GM23338 (cell line): ENCODE data around the gene HMGCL. TPM values are rescaled to one million over a fixed set of nuclear protein-coding genes. Genes with fewer than 3 reads are reported as not detected.
A peak's percentile ranks its signal among the peaks of the same experiment; 100 is the strongest.

ENCODE experiments used
- ATAC-seq: fragments of 200-7000 bp; cut with Tn5 transposase; 3 replicates; pipeline ENCODE4 v1.9.1; 2020
- DNase-seq: peaks from one replicate; pipeline ENCODE4 v3.0.0-alpha.2; 2015; ENCODE audit warnings: low spot score
- H2AFZ ChIP-seq: fragments of 200-600 bp; sonication (generic); 2 replicates; pipeline ENCODE4 v1.8.0; 2016; ENCODE audit warnings: antibody characterized with exemption, mild to moderate bottlenecking, moderate library complexity
- H3F3A ChIP-seq: fragments of 200-600 bp; sonication (generic); replicated peaks from 2 replicates; pipeline ENCODE4 v1.8.0; 2017; ENCODE audit warnings: antibody characterized with exemption, mixed run types, low read depth
- H3K27ac ChIP-seq: fragments of 200-600 bp; sonication (generic); 2 replicates; pipeline ENCODE4 v1.6.1; 2016; ENCODE audit warnings: low read depth
- H3K27me3 ChIP-seq: fragments of 200-600 bp; sonication (generic); 2 replicates; pipeline ENCODE4 v1.8.0; 2016; ENCODE audit warnings: mild to moderate bottlenecking, mixed run types, moderate library complexity; ENCODE audit not compliant: insufficient read depth
- H3K36me3 ChIP-seq: fragments of 200-600 bp; sonication (generic); 2 replicates; pipeline ENCODE4 v1.8.0; 2016; ENCODE audit warnings: mild to moderate bottlenecking; ENCODE audit not compliant: insufficient read depth
- H3K4me1 ChIP-seq: fragments of 200-600 bp; sonication (generic); 2 replicates; pipeline ENCODE4 v1.8.0; 2016; ENCODE audit warnings: mild to moderate bottlenecking, moderate library complexity; ENCODE audit not compliant: insufficient read depth
- H3K4me2 ChIP-seq: fragments of 200-600 bp; sonication (generic); 2 replicates; pipeline ENCODE4 v1.7.1; 2017; ENCODE audit warnings: mixed run types
- H3K4me3 ChIP-seq: fragments of 200-600 bp; sonication (generic); 2 replicates; pipeline ENCODE4 v1.6.1; 2016; ENCODE audit warnings: mixed run types
- H3K79me2 ChIP-seq: fragments of 200-600 bp; sonication (generic); replicated peaks from 2 replicates; pipeline ENCODE4 v1.8.0; 2017; ENCODE audit warnings: mild to moderate bottlenecking; ENCODE audit not compliant: insufficient read depth
- H3K9me2 ChIP-seq: fragments of 200-600 bp; sonication (generic); 2 replicates; pipeline ENCODE4 v1.8.0; 2017; ENCODE audit not compliant: insufficient read depth
- H4K20me1 ChIP-seq: fragments of 200-600 bp; sonication (generic); replicated peaks from 2 replicates; pipeline ENCODE4 v1.8.0; 2017; ENCODE audit warnings: mild to moderate bottlenecking; ENCODE audit not compliant: insufficient read depth
- H3K27ac Mint-ChIP-seq: 2 replicates; pipeline ENCODE4 v1.8.0; 2020; ENCODE audit warnings: inconsistent platforms, mild to moderate bottlenecking, moderate library complexity, mixed read lengths
- H3K27me3 Mint-ChIP-seq: 3 replicates; pipeline ENCODE4 v1.8.0; 2022; ENCODE audit warnings: low read depth, mild to moderate bottlenecking, moderate library complexity, mixed read lengths, inconsistent platforms; ENCODE audit not compliant: insufficient read depth, poor library complexity
- H3K36me3 Mint-ChIP-seq: 3 replicates; pipeline ENCODE4 v1.8.0; 2021; ENCODE audit warnings: low read depth, mild to moderate bottlenecking, inconsistent platforms, moderate library complexity, mixed read lengths
- H3K4me1 Mint-ChIP-seq: 3 replicates; pipeline ENCODE4 v1.8.0; 2020; ENCODE audit warnings: mild to moderate bottlenecking, inconsistent platforms, mixed read lengths
- H3K4me3 Mint-ChIP-seq: 3 replicates; pipeline ENCODE4 v1.8.0; 2021; ENCODE audit warnings: moderate library complexity, mild to moderate bottlenecking, inconsistent platforms, mixed read lengths
- H3K9me3 Mint-ChIP-seq: 3 replicates; pipeline ENCODE4 v1.8.0; 2020; ENCODE audit warnings: moderate library complexity, mild to moderate bottlenecking, inconsistent platforms, mixed read lengths
- CREB1 ChIP-seq: fragments of 250-450 bp; sonication (Bioruptor Pico); IDR thresholded peaks from 2 replicates; pipeline ENCODE4 v1.5.0; 2020; ENCODE audit warnings: low read depth, mild to moderate bottlenecking, moderate library complexity
- ETS1 ChIP-seq: IDR thresholded peaks from 2 replicates; pipeline ENCODE4 v1.6.1; 2016; ENCODE audit warnings: antibody characterized with exemption
- EZH2 ChIP-seq: fragments of 200-600 bp; sonication (generic); IDR thresholded peaks from one replicate; pipeline ENCODE4 v1.8.0; 2017; ENCODE audit warnings: antibody characterized with exemption, mild to moderate bottlenecking, low read depth; ENCODE audit not compliant: unreplicated experiment
- JUNB ChIP-seq: IDR thresholded peaks from one replicate; pipeline ENCODE4 v1.6.1; 2016; ENCODE audit warnings: antibody characterized with exemption; ENCODE audit not compliant: unreplicated experiment
- NANOG ChIP-seq: IDR thresholded peaks from 2 replicates; pipeline ENCODE4 v1.6.1; 2016; ENCODE audit warnings: antibody characterized with exemption, borderline replicate concordance
- POLR2AphosphoS5 ChIP-seq: IDR thresholded peaks from 2 replicates; pipeline ENCODE4 v1.6.1; 2016; ENCODE audit warnings: antibody characterized with exemption, low read depth
- STAT1 ChIP-seq: IDR thresholded peaks from one replicate; pipeline ENCODE4 v1.6.1; 2016; ENCODE audit warnings: antibody characterized with exemption; ENCODE audit not compliant: unreplicated experiment
- ZNF331 ChIP-seq: fragments of 250-450 bp; sonication (Bioruptor Pico); IDR thresholded peaks from 2 replicates; pipeline ENCODE4 v1.5.0; 2020; ENCODE audit warnings: low read depth, mild to moderate bottlenecking, moderate library complexity
- long read RNA-seq: library from polyadenylated mRNA; unstranded; transcript quantifications from one replicate; pipeline ENCODE4 v2.0.0, GENCODE V29; 2020; ENCODE audit not compliant: unreplicated experiment
- polyA plus RNA-seq: library from polyadenylated mRNA; unstranded; fragments of >200 nt; fragmentation: Nextera tagmentation; extraction: Ambion mirVana; gene quantifications from 2 replicates; pipeline ENCODE4 v1.2.1, GENCODE V29; 2016
- total RNA-seq: library from RNA; depleted of rRNA; stranded (reverse); fragments of >200 nt; shearing (Covaris generic); gene quantifications from 2 replicates; pipeline ENCODE4 v1.2.3, GENCODE V29; 2014; rRNA removed
- TF ChIP-seq, protein P1 (sequence below): fragments of 250-450 bp; sonication (Bioruptor Pico); IDR thresholded peaks from 2 replicates; pipeline ENCODE4 v1.5.0; 2020; ENCODE audit warnings: mild to moderate bottlenecking, moderate library complexity

The HMGCL gene
- total RNA-seq = 13.7 and 16.9 TPM in 2 replicates
- 9.1 and 11.6 TPM in 2 replicates for polyA plus RNA-seq
- long read RNA-seq, transcript HMGCL-203 (9 exons, 1,600 nt) = major isoform, 14 of 28 reads
- long read RNA-seq, partial matches to known transcripts = 5 of 28 reads
- long read RNA-seq, other reads (novel, unspliced or antisense) = 5 of 28 reads

GRCh38 chr1:23825076-23825761 is at the start of gene HMGCL:
Gene HMGCL (minus strand): TSS chr1:23825429. CDS start chr1:23825415, 14 bp downstream.
- Histone ChIP-seq H3K4me1 (peaks cover 7% of the 10 kb centered on the region), H3K27ac (peak within 1 kb of the TSS; percentile 97), H3K27me3 (no peaks in the 10 kb centered on the region), H3K79me2 (no peaks in the 10 kb centered on the region; the same call in 1 of the 2 replicates), H3K36me3 (no peaks in the 10 kb centered on the region), H3K4me3 (peak within 1 kb of the TSS; percentile 98), H3K9me2 (no peaks in the 10 kb centered on the region), H2AFZ (peak within 1 kb of the TSS; percentile 96), H3F3A (0 out of 2 replicates have a peak, but pooled peaks cover 6% of the 10 kb centered on the region), H4K20me1 (no peaks in the 10 kb centered on the region), H3K4me2 (peak within 1 kb of the TSS; percentile 89)
- peaks cover 14% of the 10 kb centered on the region for H3K27me3 Mint-ChIP-seq
- H3K36me3 Mint-ChIP-seq = no peaks in the 10 kb centered on the region
- peak within 1 kb of the TSS; percentile 92 for H3K27ac Mint-ChIP-seq
- no peaks in the 10 kb centered on the region; the same call in 2 of the 3 replicates for H3K9me3 Mint-ChIP-seq
- TF ChIP-seq ETS1 (peak; percentile 37; the same call in 1 of the 2 replicates), CREB1 (CRISPR knock-in tag) (peak; percentile 43; the same call in 1 of the 2 replicates), NANOG (no peak), POLR2AphosphoS5 (peak; percentile 88)
- DNase-seq = peak; percentile 94
- ATAC-seq = peak; percentile 94
- peaks cover 3% of the 10 kb centered on the region; the same call in 2 of the 3 replicates for H3K4me1 Mint-ChIP-seq
- H3K4me3 Mint-ChIP-seq = peak within 1 kb of the TSS; percentile 93

DNA sequence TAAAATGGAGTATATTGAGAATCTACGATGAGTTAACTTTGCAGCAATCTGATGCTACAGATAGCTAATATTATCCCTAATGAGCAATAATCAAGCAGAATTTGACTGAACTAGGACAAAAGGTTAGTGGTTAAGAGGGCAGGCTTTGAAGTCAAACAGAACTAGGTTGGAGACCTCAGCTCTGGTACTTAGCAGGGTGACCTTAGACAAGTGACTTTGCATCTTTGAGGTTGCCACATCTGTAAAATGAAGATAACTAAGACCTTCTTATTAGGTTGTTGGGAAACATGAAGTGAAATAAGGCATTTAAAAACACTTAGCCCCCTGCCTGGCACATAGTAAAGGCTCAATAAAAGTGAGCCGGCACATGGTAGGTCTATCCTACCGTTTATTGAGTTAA is 47.2 kb upstream of the HMGCL start:
- Mint-ChIP-seq H3K27ac (no peak overlapping the region), H3K36me3 (0 out of 3 replicates have a peak, but pooled peaks cover 3% of the 10 kb centered on the region), H3K4me1 (no peaks in the 10 kb centered on the region), H3K27me3 (peaks cover 16% of the 10 kb centered on the region), H3K9me3 (peaks cover 6% of the 10 kb centered on the region), H3K4me3 (no peak overlapping the region)
- peaks cover 3% of the 10 kb centered on the region; the same call in 1 of the 2 replicates for H3K9me2 ChIP-seq
- no peaks in the 10 kb centered on the region for H3K79me2 ChIP-seq
- no peak overlapping the region for H3K4me2 ChIP-seq
- peaks cover under 1% of the 10 kb centered on the region; the same call in 1 of the 2 replicates for H3K4me1 ChIP-seq
- no peak overlapping the region for H2AFZ ChIP-seq
- no peak overlapping the region for H3K4me3 ChIP-seq
- H3K27ac ChIP-seq = no peak overlapping the region
- H3K36me3 ChIP-seq = no peaks in the 10 kb centered on the region
- ATAC-seq = no peak
- H3K27me3 ChIP-seq = peaks cover 10% of the 10 kb centered on the region
- no peaks in the 10 kb centered on the region for H3F3A ChIP-seq
- H4K20me1 ChIP-seq = no peaks in the 10 kb centered on the region
- no peak for DNase-seq
- no peak for TF ChIP-seq ZNF331
- TF ChIP-seq POLR2AphosphoS5 = no peak
- TF ChIP-seq EZH2 = no peak
- TF ChIP-seq STAT1 = no peak
- no peak for TF ChIP-seq ETS1
- TF ChIP-seq JUNB = no peak
- TF ChIP-seq, protein P1, sequence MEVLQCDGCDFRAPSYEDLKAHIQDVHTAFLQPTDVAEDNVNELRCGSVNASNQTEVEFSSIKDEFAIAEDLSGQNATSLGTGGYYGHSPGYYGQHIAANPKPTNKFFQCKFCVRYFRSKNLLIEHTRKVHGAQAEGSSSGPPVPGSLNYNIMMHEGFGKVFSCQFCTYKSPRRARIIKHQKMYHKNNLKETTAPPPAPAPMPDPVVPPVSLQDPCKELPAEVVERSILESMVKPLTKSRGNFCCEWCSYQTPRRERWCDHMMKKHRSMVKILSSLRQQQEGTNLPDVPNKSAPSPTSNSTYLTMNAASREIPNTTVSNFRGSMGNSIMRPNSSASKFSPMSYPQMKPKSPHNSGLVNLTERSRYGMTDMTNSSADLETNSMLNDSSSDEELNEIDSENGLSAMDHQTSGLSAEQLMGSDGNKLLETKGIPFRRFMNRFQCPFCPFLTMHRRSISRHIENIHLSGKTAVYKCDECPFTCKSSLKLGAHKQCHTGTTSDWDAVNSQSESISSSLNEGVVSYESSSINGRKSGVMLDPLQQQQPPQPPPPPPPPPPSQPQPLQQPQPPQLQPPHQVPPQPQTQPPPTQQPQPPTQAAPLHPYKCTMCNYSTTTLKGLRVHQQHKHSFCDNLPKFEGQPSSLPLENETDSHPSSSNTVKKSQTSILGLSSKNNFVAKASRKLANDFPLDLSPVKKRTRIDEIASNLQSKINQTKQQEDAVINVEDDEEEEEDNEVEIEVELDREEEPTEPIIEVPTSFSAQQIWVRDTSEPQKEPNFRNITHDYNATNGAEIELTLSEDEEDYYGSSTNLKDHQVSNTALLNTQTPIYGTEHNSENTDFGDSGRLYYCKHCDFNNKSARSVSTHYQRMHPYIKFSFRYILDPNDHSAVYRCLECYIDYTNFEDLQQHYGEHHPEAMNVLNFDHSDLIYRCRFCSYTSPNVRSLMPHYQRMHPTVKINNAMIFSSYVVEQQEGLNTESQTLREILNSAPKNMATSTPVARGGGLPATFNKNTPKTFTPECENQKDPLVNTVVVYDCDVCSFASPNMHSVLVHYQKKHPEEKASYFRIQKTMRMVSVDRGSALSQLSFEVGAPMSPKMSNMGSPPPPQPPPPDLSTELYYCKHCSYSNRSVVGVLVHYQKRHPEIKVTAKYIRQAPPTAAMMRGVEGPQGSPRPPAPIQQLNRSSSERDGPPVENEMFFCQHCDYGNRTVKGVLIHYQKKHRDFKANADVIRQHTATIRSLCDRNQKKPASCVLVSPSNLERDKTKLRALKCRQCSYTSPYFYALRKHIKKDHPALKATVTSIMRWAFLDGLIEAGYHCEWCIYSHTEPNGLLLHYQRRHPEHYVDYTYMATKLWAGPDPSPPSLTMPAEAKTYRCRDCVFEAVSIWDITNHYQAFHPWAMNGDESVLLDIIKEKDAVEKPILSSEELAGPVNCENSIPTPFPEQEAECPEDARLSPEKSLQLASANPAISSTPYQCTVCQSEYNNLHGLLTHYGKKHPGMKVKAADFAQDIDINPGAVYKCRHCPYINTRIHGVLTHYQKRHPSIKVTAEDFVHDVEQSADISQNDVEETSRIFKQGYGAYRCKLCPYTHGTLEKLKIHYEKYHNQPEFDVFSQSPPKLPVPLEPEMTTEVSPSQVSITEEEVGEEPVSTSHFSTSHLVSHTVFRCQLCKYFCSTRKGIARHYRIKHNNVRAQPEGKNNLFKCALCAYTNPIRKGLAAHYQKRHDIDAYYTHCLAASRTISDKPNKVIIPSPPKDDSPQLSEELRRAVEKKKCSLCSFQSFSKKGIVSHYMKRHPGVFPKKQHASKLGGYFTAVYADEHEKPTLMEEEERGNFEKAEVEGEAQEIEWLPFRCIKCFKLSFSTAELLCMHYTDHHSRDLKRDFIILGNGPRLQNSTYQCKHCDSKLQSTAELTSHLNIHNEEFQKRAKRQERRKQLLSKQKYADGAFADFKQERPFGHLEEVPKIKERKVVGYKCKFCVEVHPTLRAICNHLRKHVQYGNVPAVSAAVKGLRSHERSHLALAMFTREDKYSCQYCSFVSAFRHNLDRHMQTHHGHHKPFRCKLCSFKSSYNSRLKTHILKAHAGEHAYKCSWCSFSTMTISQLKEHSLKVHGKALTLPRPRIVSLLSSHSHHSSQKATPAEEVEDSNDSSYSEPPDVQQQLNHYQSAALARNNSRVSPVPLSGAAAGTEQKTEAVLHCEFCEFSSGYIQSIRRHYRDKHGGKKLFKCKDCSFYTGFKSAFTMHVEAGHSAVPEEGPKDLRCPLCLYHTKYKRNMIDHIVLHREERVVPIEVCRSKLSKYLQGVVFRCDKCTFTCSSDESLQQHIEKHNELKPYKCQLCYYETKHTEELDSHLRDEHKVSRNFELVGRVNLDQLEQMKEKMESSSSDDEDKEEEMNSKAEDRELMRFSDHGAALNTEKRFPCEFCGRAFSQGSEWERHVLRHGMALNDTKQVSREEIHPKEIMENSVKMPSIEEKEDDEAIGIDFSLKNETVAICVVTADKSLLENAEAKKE = no peak
